Measurements from ENCODE around the gene FAM72D. TPM values are rescaled to one million over a fixed set of nuclear protein-coding genes. Genes with fewer than 3 reads are reported as not detected.
"Not testable (repeated sequence)": the region's sequence is repeated elsewhere in the genome, so short reads cannot be mapped to it uniquely, and the experiment has no call there.

Gene FAM72D
- total RNA-seq, 1 donor from 2014 or later, result 1.1 TPM

DNA sequence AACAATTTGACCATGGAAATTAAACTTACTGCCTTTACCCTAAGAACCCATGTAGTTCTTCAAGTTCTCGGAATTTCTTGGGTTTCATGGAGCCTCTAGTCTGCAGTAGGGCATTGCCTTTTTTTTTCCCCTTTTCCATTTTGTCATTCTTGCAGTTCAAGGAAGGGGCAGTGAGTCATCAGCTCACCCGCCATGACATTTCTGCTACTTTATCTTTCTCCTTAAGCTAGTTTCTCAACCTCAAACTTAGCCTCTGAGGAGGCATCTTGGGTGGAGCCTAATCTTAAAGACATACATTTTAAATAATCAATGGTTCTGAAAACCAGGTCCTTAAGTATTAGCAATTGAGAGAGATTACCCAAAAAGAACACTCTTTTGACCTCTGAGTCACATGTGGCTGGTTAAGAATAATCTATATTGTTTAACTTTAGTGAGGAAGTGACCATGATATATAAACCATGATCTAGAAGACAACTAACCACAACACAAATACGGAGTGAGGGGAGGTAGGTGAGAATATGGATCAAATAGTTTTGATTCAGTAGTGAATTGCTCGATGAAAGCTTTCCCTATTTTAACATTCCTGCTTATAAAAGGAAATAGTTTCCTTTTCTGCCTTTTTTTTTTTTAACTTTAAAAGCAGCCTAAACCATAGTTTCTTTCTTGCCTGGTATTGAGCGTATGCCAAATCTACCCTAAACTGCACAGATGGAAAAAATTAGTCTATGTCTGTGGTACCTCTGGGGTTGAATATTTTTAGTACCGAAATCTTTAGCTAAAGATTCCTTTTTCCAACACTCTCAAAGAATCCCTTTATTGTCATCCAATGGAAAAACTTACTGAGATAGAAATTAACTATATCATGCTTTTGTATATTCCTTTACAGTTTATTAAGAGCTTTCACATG lies 20.1 kb downstream of the FAM72D start:
- H3K4me3 Mint-ChIP-seq; DNase-seq (ENCODE audit: low spot score in 2 of 2, unreplicated experiment in 2 of 2); H3K9me3 Mint-ChIP-seq; H3K27me3 Mint-ChIP-seq (ENCODE audit: low read depth); H3K27ac Mint-ChIP-seq; H3K36me3 Mint-ChIP-seq; H3K4me1 Mint-ChIP-seq: not testable (repeated sequence)

GRCh38 chr1:145119842-145120241 lies 24.1 kb downstream of the FAM72D start:
- H3K36me3 Mint-ChIP-seq; DNase-seq (ENCODE audit: low spot score in 2 of 2, unreplicated experiment in 2 of 2); H3K27ac Mint-ChIP-seq; H3K27me3 Mint-ChIP-seq (ENCODE audit: low read depth); H3K4me3 Mint-ChIP-seq; H3K4me1 Mint-ChIP-seq; H3K9me3 Mint-ChIP-seq: not testable (repeated sequence)

- not testable (repeated sequence) for H3K27ac Mint-ChIP-seq; H3K9me3 Mint-ChIP-seq; H3K27me3 Mint-ChIP-seq (ENCODE audit: low read depth)
These were observed 26.7 kb downstream of the FAM72D start for GRCh38 chr1:145122344-145123061.

DNA sequence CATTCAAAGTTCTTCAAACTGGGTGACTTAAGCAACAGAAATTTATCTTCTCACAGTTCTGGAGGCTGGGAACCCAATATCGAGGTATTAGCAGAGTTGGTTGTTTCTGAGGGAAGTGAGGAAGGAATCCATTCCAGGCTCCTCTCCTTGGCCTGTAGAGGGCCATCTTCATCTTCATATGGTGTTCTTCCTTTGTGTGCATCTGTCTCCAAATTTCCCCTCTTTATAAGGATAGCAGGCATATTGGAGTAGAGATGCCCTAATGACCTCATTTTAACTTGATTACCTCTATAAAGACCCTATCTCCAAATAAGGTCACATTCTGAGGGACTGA lies 27.3 kb downstream of the FAM72D start:
- H3K27me3 Mint-ChIP-seq (ENCODE audit: low read depth); H3K27ac Mint-ChIP-seq; DNase-seq (ENCODE audit: low spot score in 2 of 2, unreplicated experiment in 2 of 2); H3K4me3 Mint-ChIP-seq; H3K36me3 Mint-ChIP-seq; H3K9me3 Mint-ChIP-seq; H3K4me1 Mint-ChIP-seq: not testable (repeated sequence)

More at GRCh38 chr1:145122344-145123061, 26.7 kb downstream of the FAM72D start:
- DNase-seq (ENCODE audit: low spot score in 2 of 2, unreplicated experiment in 2 of 2); H3K4me3 Mint-ChIP-seq; H3K4me1 Mint-ChIP-seq; H3K36me3 Mint-ChIP-seq: not testable (repeated sequence)

- not testable (repeated sequence) for H3K4me3 Mint-ChIP-seq; H3K9me3 Mint-ChIP-seq; H3K27me3 Mint-ChIP-seq (ENCODE audit: low read depth); H3K36me3 Mint-ChIP-seq; H3K27ac Mint-ChIP-seq; DNase-seq (ENCODE audit: low spot score in 2 of 2, unreplicated experiment in 2 of 2); H3K4me1 Mint-ChIP-seq
These were observed 28.3 kb downstream of the FAM72D start for GRCh38 chr1:145123992-145124641.

- H3K4me3 Mint-ChIP-seq; H3K4me1 Mint-ChIP-seq; DNase-seq (ENCODE audit: low spot score in 2 of 2, unreplicated experiment in 2 of 2): not testable (repeated sequence)
These were observed 29.3 kb downstream of the FAM72D start for GRCh38 chr1:145125112-145125511.

GRCh38 chr1:145127144-145127543 lies 31.4 kb downstream of the FAM72D start:
- DNase-seq (ENCODE audit: low spot score in 2 of 2, unreplicated experiment in 2 of 2), result not testable (repeated sequence)

More at GRCh38 chr1:145125112-145125511, 29.3 kb downstream of the FAM72D start:
- H3K27me3 Mint-ChIP-seq (ENCODE audit: low read depth); H3K36me3 Mint-ChIP-seq; H3K27ac Mint-ChIP-seq; H3K9me3 Mint-ChIP-seq: not testable (repeated sequence)

DNA sequence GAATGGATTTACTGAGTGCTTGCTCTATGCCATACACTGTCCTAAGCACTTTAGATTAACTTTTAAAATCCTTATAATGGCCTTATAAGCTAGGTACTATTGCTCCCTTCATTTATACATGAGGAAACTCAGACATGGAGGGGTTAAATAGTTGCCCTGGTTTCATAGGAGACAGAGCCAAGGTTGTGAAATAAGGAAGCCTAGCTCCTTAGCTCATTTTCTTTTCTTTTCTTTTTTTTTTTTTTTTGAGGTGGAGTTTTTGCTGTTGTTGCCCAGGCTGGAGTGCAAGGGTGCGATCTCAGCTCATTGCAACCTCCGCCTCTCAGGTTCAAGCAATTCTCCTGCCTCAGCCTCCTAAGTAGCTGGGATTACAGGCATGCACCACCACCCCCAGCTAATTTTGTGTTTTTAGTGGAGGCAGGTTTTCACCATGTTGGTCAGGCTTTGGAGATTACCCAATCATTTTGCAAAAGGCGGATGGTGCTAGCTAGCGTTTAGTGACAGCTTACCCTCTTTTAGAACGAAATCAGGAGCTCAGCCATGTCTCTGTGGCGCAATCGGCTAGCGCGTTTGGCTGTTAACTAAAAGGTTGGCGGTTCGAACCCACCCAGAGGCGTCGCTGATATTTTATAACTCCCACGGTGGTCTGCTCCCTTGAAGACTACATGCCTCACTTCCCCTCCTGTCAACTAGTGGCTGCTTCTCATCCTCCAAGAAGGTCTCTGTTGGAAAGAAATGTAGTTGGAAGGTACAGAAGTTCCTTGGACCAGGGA lies 33.1 kb downstream of the FAM72D start:
- H3K36me3 Mint-ChIP-seq; H3K4me1 Mint-ChIP-seq; DNase-seq (ENCODE audit: low spot score in 2 of 2, unreplicated experiment in 2 of 2); H3K27ac Mint-ChIP-seq; H3K4me3 Mint-ChIP-seq; H3K9me3 Mint-ChIP-seq; H3K27me3 Mint-ChIP-seq (ENCODE audit: low read depth): not testable (repeated sequence)

More at GRCh38 chr1:145127144-145127543, 31.4 kb downstream of the FAM72D start:
- not testable (repeated sequence) for H3K9me3 Mint-ChIP-seq; H3K4me3 Mint-ChIP-seq; H3K36me3 Mint-ChIP-seq; H3K27ac Mint-ChIP-seq; H3K27me3 Mint-ChIP-seq (ENCODE audit: low read depth); H3K4me1 Mint-ChIP-seq

- H3K4me1 Mint-ChIP-seq; H3K27me3 Mint-ChIP-seq (ENCODE audit: low read depth); H3K9me3 Mint-ChIP-seq; H3K4me3 Mint-ChIP-seq; H3K36me3 Mint-ChIP-seq; H3K27ac Mint-ChIP-seq; DNase-seq (ENCODE audit: low spot score in 2 of 2, unreplicated experiment in 2 of 2): not testable (repeated sequence)
These were observed 38.7 kb downstream of the FAM72D start for GRCh38 chr1:145134476-145134875.

- H3K4me1 Mint-ChIP-seq; H3K27ac Mint-ChIP-seq; H3K36me3 Mint-ChIP-seq; H3K9me3 Mint-ChIP-seq; H3K4me3 Mint-ChIP-seq; H3K27me3 Mint-ChIP-seq (ENCODE audit: low read depth); DNase-seq (ENCODE audit: low spot score in 2 of 2, unreplicated experiment in 2 of 2): not testable (repeated sequence)
These were observed 44.8 kb downstream of the FAM72D start for GRCh38 chr1:145140549-145140948.

DNA sequence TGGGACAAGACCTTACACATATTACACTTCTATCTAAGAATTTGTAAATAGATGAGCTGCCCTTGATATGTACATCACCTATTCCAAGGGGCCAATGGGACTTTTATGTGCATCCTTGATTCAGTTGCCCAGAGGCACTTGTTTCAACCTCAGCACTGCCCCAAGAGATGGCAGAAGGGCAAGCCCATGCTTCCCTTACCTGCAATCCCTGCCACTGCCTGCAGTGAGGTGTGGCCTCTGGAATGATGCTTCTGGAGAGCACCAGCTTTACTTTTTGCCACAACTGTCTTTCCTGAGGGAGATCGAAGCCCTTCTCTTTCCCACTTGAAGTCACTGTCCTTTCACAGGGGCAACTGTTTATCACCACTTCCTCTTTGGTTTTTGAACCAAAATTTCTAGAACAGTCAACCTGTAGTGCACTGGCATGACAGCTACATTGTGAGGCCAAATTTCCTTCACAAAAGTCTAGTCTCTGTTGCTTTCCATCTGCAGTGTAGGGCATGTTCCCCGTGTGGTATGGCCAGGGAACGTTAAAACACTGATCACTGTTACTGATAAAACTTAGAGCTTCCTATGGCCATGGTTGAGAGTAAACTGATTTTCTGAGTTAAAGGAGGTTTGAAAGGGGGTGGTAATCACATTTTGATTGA lies 48.6 kb downstream of the FAM72D start:
- DNase-seq (ENCODE audit: low spot score in 2 of 2, unreplicated experiment in 2 of 2); H3K4me3 Mint-ChIP-seq: not testable (repeated sequence)

DNA sequence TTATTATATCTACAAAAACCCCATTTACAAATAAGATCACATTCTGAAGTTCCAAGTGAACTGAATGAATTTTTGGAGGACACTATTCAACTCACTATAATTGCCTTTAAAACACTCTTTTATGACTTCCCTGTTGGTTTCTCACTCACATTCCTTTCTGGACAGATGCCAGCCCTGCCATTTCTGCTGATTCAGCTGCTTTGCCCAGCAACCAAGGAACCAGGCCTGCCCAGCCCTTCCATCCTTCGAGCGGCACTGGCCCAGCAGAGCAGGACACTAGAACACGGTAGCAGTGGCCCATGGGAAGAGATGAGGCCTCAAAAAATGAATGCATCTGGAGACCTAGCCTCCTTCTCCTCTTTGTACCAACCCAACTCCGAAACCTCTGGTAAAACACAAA lies 50.5 kb downstream of the FAM72D start:
- H3K36me3 Mint-ChIP-seq; DNase-seq (ENCODE audit: low spot score in 2 of 2, unreplicated experiment in 2 of 2); H3K4me3 Mint-ChIP-seq: not testable (repeated sequence)

More for the DNA sequence above, 48.6 kb downstream of the FAM72D start:
- not testable (repeated sequence) for H3K27me3 Mint-ChIP-seq (ENCODE audit: low read depth); H3K4me1 Mint-ChIP-seq; H3K36me3 Mint-ChIP-seq; H3K9me3 Mint-ChIP-seq; H3K27ac Mint-ChIP-seq

DNA sequence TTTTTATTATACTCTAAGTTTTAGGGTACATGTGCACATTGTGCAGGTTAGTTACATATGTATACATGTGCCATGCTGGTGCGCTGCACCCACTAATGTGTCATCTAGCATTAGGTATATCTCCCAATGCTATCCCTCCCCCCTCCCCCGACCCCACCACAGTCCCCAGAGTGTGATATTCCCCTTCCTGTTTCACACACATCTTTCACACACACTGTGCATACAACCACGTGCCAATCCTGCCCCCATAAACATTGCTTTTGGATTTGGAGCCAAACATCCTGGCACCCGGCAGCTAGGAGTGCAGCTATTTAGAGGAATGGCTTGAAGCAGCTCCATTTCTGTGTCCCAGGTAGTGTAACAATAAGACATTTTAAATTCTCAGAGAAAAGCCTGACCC lies 51.4 kb downstream of the FAM72D start:
- not testable (repeated sequence) for DNase-seq (ENCODE audit: low spot score in 2 of 2, unreplicated experiment in 2 of 2); H3K4me3 Mint-ChIP-seq; H3K27ac Mint-ChIP-seq; H3K9me3 Mint-ChIP-seq; H3K27me3 Mint-ChIP-seq (ENCODE audit: low read depth); H3K4me1 Mint-ChIP-seq; H3K36me3 Mint-ChIP-seq

More for the DNA sequence above, 50.5 kb downstream of the FAM72D start:
- not testable (repeated sequence) for H3K4me1 Mint-ChIP-seq; H3K27ac Mint-ChIP-seq; H3K27me3 Mint-ChIP-seq (ENCODE audit: low read depth); H3K9me3 Mint-ChIP-seq

Data from mesothelial cell of epicardium (in vitro differentiated cells).